Stimulated activated CD4-positive, alpha-beta T cell treated with anti-CD3 and anti-CD28 coated beads, Interleukin-1b, Interleukin-23, amount 100 ng/mL, for 4 hours (primary cell): ENCODE results near the gene SETMAR.
"Not testable (repeated sequence)": the region's sequence is repeated elsewhere in the genome, so short reads cannot be mapped to it uniquely, and the experiment has no call there.

ENCODE experiments used
- DNase-seq, 2 donors: peaks; one replicate each; pipeline ENCODE4 v3.0.0-alpha.2; 2020; ENCODE audit warnings: low read depth in 2 of 2

The SETMAR gene

GRCh38 chr3:4313606-4314293 lies 10.6 kb downstream of the SETMAR start:
- DNase-seq, result no peak

- no peak for DNase-seq
These were observed 11.5 kb downstream of the SETMAR start for GRCh38 chr3:4314688-4315087.

- no peak for DNase-seq
These were observed 17.1 kb downstream of the SETMAR start for GRCh38 chr3:4320096-4320911.

- DNase-seq, result no peak
These were observed 18.6 kb downstream of the SETMAR start for GRCh38 chr3:4321732-4322131.

- no peak for DNase-seq
These were observed 19.5 kb downstream of the SETMAR start for GRCh38 chr3:4322635-4323034.

GRCh38 chr3:4323246-4324027 lies 20.3 kb downstream of the SETMAR start:
- DNase-seq, result no peak

GRCh38 chr3:4326868-4327267 lies 23.7 kb downstream of the SETMAR start:
- DNase-seq, result no peak

GRCh38 chr3:4329806-4330205 lies 26.6 kb downstream of the SETMAR start:
- not testable (repeated sequence) for DNase-seq

GRCh38 chr3:4332111-4332510 lies 28.9 kb downstream of the SETMAR start:
- DNase-seq, result no peak

- DNase-seq, result no peak
These were observed 29.4 kb downstream of the SETMAR start for GRCh38 chr3:4332574-4332973.

- no peak for DNase-seq
These were observed 29.8 kb downstream of the SETMAR start for GRCh38 chr3:4332991-4333390.

GRCh38 chr3:4334548-4334947 lies 31.4 kb downstream of the SETMAR start:
- no peak for DNase-seq

GRCh38 chr3:4335840-4336562 lies 32.8 kb downstream of the SETMAR start:
- no peak for DNase-seq

GRCh38 chr3:4336850-4337546 lies 33.8 kb downstream of the SETMAR start:
- no peak for DNase-seq

GRCh38 chr3:4338751-4339150 lies 35.6 kb downstream of the SETMAR start:
- DNase-seq, result no peak

- no peak for DNase-seq
These were observed 36.9 kb downstream of the SETMAR start for GRCh38 chr3:4340077-4340410.

- no peak for DNase-seq
These were observed 37.5 kb downstream of the SETMAR start for GRCh38 chr3:4340411-4341335.

GRCh38 chr3:4341336-4341675 lies 38.1 kb downstream of the SETMAR start:
- no peak for DNase-seq

- DNase-seq, result no peak
These were observed 40.1 kb downstream of the SETMAR start for GRCh38 chr3:4343258-4343657.

- DNase-seq, result peak in 1 of 2 donors; percentile 45
These were observed 47.6 kb downstream of the SETMAR start for GRCh38 chr3:4350789-4351163.
